ENCODE results near the gene TRPC3. TPM values are rescaled to one million over a fixed set of nuclear protein-coding genes. Genes with fewer than 3 reads are reported as not detected.
A peak's percentile ranks its signal among the peaks of the same experiment; 100 is the strongest.

TRPC3 gene
- total and polyA plus RNA-seq, 2 of the 8 experiments (the other 6 are each of a cell fraction or from before 2014, with no cell fraction given): 0.37 to 0.41 TPM

GRCh38 chr4:121900132-121900983 lies 51.5 kb downstream of the TRPC3 start:
- H2BK120ac ChIP-seq (replicated peaks; ENCODE audit: low read depth, low read length): no peak overlapping the region
- H3K27ac ChIP-seq (ENCODE audit: low read depth, low read length): no peak overlapping the region
- H4K8ac ChIP-seq (ENCODE audit: extremely low read depth, insufficient read depth, low read length): no peak overlapping the region
- H3K4me1 ChIP-seq (replicated peaks in 1 of 4; ENCODE audit: control insufficient read depth in 3 of 4, insufficient read depth in 4 of 4, low read length in 3 of 4): no peaks in the 10 kb centered on the region
- H2BK5ac ChIP-seq (ENCODE audit: low read depth, low read length): no peak overlapping the region
- no peaks in the 10 kb centered on the region for H3K36me3 ChIP-seq (ENCODE audit: control insufficient read depth in 2 of 4, insufficient read depth in 4 of 4, low read length in 3 of 4)
- H2AFZ ChIP-seq (ENCODE audit: low read length): peak overlapping the region; percentile 78; the same call in 1 of the 2 replicates
- FAIRE-seq: peak; percentile 86
- ChIA-PET POLR2A (ENCODE audit: partially characterized antibody) (no interaction called here), CTCF (ENCODE audit: partially characterized antibody) (interaction anchor here (0.7 to 3.1 kb wide), 58 partner anchors 9 to 1022 kb away, joined by 3 to 37 read pairs (median 5); partner anchors contain the start of gene NUDT6)
- H3K4ac ChIP-seq (replicated peaks; ENCODE audit: insufficient read length, low read depth, low read length): no peak overlapping the region
- H4K20me1 ChIP-seq (replicated peaks in 1 of 2; ENCODE audit: control insufficient read depth in 1 of 2, insufficient read depth in 2 of 2, low read length in 2 of 2): no peaks in the 10 kb centered on the region
- H2BK20ac ChIP-seq (ENCODE audit: low read length): no peak overlapping the region
- no peaks in the 10 kb centered on the region for H3K9me3 ChIP-seq (ENCODE audit: insufficient read depth in 2 of 2, low read depth in 1 of 2, low read length in 1 of 2)
- H3K14ac ChIP-seq (ENCODE audit: insufficient read length): no peak overlapping the region
- no peak overlapping the region for H2AK5ac ChIP-seq (ENCODE audit: low read depth, low read length)
- H3K27me3 ChIP-seq (replicated peaks in 1 of 4; ENCODE audit: control insufficient read depth in 3 of 4, extremely low read depth in 1 of 4, insufficient read depth in 3 of 4, low read length in 3 of 4): no peaks in the 10 kb centered on the region
- no peak overlapping the region for H2BK15ac ChIP-seq (ENCODE audit: low read length)
- H3K4me2 ChIP-seq (ENCODE audit: insufficient read depth in 1 of 2, low read depth in 2 of 2, low read length in 2 of 2): no peak overlapping the region
- H3K18ac ChIP-seq (ENCODE audit: extremely low read depth, low read length): no peak overlapping the region
- no peak overlapping the region for H3K9ac ChIP-seq (replicated peaks in 1 of 4; ENCODE audit: extremely low read depth in 1 of 4, low read depth in 3 of 4, low read length in 3 of 4)
- no peaks in the 10 kb centered on the region for H3K23me2 ChIP-seq (ENCODE audit: low read depth, low read length)
- H3K79me2 ChIP-seq (ENCODE audit: control insufficient read depth in 1 of 2, insufficient read depth in 2 of 2, low read length in 2 of 2): no peaks in the 10 kb centered on the region
- no peak overlapping the region for H4K91ac ChIP-seq (replicated peaks; ENCODE audit: insufficient read length, low read length)
- H3K4me3 ChIP-seq (ENCODE audit: extremely low read depth in 1 of 4, insufficient read depth in 2 of 4, low read depth in 3 of 4, low read length in 4 of 4): no peak overlapping the region
- TF ChIP-seq KDM5A (IDR thresholded peaks at IDR 0.05; ENCODE audit: low read length): no peak
- TF ChIP-seq ATF2 (IDR thresholded peaks at IDR 0.05; ENCODE audit: low read length): no peak
- TF ChIP-seq RAD21 (IDR thresholded peaks at IDR 0.05 in 1 of 2, conservative IDR thresholded peaks at IDR 0.05 in 1 of 2; ENCODE audit: low read depth in 2 of 2, low read length in 2 of 2): peak; percentile 95 to 96
- peak in 2 of 3 experiments; percentile 79 to 82; a peak in 3 of 4 replicates for TF ChIP-seq CTCF (IDR thresholded peaks at IDR 0.05; ENCODE audit: control extremely low read depth in 1 of 3, insufficient read depth in 1 of 3, low read depth in 1 of 3, low read length in 3 of 3)
- no peak overlapping the region for H3K23ac ChIP-seq (ENCODE audit: insufficient read length)
- DNase-seq (ENCODE audit: low read depth in 1 of 2, low spot score in 2 of 2): peak; percentile 10 to 56
- no peak overlapping the region for H2BK12ac ChIP-seq (ENCODE audit: low read depth, low read length)
- no peaks in the 10 kb centered on the region for H3K79me1 ChIP-seq (ENCODE audit: low read depth, low read length)
- no peak overlapping the region for H3K56ac ChIP-seq (replicated peaks; ENCODE audit: insufficient read length, low read depth, low read length)
- WGBS, 2 experiments (ENCODE audit: extremely low coverage in 1 of 2, insufficient coverage in 1 of 2, insufficient read length in 1 of 2, insufficient replicate concordance in 2 of 2, low coverage in 1 of 2, low lambda C conversion rate in 2 of 2, missing lambda C conversion rate in 1 of 2): 64% methylated on average over 4 of the region's 4 CpGs; no CpG with 5 or more reads in 1 of the 2 experiments
- H4K5ac ChIP-seq (ENCODE audit: insufficient read length, low read depth, low read length): no peak overlapping the region
